GM10847 (cell line): ENCODE results near the gene CAPN15.

ENCODE experiments used
- POLR2A ChIP-seq: IDR thresholded peaks from 2 replicates; pipeline ENCODE4 v1.6.1; 2011; ENCODE audit not compliant: insufficient read length; ENCODE audit errors: extremely low read depth

Gene CAPN15

DNA sequence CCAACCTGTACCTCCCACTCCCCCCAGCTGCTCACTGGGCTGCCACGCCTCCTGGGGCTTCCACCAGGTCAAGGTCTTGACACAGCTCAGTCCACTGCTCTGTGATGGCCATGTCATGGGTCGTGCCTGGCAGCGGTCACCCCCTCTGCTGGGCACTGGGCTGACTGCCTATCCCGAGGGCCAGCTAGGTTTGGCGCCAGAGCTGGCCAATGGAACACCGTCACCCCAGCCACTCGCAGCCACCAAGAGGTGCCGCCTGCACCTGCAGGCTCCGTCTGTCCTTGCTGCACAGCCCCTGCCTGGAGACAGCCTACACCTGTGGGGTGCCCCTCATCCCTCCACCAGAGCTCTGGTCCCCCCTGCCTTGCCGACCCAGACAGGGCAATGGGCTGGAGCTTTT lies 57.8 kb downstream of the CAPN15 start:
- TF ChIP-seq POLR2A, result no peak

DNA sequence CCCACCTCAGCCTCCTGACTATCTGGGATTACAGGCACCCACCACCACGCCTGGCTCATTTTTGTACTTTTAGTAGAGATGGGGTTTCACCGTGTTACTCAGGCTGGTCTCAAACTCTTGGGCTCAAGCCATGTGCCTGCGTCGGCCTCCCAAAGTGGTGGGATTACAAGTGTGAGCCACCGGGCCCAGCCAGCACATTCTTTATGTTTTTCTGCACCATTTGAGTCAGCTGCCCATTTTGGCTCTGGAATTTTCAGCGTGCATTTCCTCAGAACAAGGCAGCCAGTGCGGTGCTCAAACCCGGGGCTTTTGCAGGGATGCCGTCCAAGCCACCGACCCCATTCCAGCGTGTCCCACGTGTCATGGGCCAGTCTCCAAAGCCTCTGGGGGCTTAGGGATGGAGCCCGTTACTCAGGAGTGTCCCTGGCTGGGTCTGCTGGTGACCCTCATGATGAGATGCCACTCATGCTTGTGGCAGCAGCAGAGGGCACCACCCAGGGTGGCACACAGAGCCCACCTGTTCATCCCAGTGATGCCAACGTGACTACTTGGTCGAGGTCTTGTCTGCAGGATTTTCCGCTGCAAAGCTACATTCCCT lies 58.6 kb downstream of the CAPN15 start:
- TF ChIP-seq POLR2A, result no peak

DNA sequence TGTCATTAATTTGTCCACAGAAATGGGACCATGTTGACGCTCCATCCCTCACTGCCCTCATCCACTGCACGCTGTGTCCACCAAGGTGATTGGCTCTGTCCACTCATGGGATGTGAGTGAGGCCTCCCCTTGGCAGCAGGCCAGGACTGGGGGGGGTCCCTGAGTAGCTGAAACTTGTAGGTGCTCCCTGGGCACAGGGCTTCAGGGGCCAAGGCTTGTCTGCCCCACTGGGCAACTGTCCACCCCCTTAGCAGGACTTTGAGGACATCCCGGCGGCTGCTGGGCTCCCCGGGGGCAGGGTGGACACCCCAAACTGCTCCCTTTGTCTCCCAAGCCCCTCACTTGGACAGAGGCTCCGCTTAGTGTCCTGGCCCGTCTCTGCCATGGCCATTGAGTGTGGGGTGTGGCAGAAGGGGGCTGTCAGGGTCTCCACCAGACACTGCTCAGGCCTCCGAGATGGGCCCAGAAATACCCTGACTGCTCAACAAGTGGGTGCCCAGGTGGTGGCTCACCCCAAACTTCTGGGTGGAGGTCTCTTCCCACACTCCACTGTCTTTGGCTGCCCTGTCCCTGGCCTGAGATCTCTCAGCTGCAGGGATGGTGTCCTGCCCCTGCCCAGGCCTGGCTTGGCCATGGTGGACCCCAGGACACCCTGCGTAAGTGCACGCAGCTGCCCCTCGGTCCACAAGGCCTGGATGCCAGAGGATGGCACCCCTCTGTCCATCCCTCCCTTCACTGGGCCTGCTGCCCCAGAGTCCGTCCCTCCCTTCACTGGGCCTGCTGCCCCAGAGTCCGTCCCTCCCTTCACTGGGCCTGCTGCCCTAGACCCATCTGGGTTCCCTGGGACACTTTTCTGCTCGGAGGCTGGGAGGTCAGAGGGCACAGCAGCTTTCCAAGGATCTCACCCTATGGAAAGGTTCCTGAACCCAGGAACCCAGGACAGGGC lies 59.4 kb downstream of the CAPN15 start:
- TF ChIP-seq POLR2A, result no peak

DNA sequence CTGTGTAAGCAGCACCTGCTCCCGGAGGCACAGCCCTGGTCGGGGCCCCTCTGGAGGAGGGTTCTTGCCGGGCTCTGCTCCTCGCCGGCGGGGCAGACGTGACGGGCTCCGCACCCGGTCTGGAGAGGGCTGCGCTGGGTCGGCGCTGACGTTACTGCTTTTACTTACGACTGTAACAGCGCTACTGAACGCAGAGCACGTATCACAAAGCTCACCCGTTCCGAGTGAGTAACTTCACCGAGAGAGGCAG lies 61.1 kb downstream of the CAPN15 start:
- no peak for TF ChIP-seq POLR2A

DNA sequence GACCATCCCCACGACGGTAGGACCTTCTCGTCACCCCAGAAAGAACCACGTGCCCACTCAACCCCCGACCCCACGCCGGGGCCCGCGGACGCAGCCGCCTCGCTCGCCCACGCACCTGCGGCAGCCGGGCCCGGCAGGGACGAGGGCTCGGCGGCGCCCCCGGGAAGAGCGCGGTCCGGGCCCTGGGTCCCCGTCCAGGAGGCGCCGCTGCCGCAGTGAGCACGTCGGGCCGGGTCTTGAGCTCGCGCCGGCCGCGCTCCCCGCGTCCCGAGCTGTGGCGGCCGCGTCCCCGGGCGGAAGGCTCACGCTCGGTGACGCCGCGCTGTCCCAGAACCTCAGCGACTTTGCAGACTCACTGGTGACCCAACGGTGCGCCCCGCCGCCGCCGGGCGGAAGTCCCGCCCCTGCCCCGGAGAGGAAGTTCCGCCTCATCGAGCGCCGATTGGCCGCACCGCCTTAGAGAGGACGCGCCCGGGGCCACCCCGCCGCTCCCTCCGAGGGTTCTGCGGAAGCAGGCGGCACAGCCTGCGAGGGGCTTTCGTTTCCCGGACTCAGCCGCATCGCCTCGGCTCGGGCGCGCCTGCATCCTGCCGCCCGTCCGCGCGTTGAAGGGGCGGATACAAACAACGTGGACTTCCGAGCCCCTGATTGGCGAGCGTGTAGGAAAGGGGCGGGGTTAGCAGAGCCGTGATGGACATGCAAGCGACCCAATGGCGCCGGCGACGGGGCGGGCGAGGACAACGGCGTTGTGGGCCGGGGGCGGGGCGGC lies 61.6 kb downstream of the CAPN15 start:
- TF ChIP-seq POLR2A, result peak; percentile 89

DNA sequence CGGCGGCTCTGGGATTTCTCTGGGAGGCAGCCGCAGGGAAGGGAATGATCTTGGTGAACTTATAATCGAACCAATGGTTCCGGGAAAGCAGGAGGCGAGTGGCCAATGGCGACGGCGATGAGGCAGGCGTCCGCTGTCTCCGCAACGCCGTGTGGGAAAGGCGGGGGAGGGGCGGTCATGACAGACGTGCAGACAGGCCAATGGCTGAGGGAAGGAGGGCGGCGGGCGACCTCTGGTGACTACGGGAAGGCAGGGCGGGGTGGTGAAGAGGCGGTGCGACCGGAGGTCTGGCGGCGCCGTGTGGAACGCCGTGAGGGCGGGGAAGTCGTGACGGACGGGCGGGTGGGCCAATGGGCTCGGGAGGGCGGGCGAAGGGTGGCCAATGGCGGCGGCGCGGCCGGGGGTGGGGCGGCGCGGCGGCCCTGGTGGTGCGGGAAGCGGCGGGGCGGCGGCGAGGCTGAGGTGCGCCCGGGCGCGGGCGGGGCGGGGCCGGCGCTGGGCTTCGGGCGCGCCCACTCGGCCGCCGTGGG lies 62.2 kb downstream of the CAPN15 start, which contains the start of gene RAB40C:
Gene RAB40C (plus strand): TSS at position 409 of the 530 bp plus-strand sequence. CDS start 226 bp downstream, outside the sequence.
- TF ChIP-seq POLR2A, result no peak

DNA sequence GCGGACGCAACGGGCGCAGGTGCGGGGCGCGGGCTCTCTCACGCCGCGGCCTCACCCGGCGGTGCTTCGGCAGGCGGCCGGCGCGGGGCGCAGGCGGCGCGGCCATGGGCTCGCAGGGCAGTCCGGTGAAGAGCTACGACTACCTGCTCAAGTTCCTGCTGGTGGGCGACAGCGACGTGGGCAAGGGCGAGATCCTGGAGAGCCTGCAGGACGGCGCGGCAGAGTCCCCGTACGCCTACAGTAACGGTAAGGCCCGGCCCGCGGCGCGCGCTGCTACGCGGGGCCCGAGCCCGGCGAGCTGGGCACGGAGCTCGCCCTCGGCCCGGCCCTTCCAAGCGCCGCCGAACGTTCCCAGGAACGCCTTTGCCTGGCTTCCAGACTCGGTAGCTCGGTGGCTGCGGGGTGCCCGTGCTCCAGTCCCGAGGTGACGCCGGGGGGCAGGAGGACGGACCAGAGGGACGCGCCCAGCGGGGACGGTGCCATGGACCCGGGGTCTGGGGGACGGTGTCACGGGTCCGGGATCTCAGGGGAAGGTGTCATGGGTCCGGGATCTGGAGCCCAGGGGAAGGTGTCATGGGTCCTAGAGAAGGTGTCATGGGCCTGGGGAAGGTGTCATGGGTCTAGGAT lies 62.8 kb downstream of the CAPN15 start:
- TF ChIP-seq POLR2A, result no peak

DNA sequence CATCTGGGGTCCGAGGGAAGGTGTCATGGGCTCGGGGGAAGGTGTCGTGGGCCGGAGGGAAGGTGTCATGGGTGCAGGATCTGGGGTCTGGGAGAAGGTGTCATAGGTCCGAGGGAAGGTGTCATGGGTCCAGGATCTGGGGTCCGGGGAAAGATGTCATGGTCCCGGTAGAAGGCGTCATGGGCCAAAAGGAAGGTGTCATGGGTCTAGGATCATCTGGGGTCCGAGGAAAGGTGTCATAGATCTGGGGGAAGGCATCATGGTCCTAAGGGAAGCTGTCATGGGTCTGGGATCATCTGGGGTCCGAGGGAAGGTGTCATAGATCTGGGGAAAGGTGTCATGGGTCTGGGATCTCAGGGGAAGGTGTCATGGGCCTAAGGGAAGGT lies 63.3 kb downstream of the CAPN15 start:
- no peak for TF ChIP-seq POLR2A

DNA sequence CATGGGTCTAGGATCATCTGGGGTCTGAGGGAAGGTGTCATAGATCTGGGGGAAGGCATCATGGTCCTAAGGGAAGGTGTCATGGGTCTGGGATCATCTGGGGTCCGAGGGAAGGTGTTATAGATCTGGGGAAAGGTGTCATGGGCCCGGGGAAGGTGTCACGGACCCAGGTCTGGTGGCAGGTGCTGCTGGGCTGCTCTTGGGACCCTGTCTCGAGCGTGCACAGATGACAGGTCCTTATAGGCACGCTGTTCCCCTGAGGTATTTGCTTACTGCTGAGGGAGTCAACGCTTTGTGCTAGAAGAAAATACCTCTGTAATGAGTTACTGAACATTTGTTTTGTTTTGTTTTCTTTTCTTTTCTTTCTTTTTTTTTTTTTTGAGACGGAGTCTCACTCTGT lies 63.7 kb downstream of the CAPN15 start:
- no peak for TF ChIP-seq POLR2A

DNA sequence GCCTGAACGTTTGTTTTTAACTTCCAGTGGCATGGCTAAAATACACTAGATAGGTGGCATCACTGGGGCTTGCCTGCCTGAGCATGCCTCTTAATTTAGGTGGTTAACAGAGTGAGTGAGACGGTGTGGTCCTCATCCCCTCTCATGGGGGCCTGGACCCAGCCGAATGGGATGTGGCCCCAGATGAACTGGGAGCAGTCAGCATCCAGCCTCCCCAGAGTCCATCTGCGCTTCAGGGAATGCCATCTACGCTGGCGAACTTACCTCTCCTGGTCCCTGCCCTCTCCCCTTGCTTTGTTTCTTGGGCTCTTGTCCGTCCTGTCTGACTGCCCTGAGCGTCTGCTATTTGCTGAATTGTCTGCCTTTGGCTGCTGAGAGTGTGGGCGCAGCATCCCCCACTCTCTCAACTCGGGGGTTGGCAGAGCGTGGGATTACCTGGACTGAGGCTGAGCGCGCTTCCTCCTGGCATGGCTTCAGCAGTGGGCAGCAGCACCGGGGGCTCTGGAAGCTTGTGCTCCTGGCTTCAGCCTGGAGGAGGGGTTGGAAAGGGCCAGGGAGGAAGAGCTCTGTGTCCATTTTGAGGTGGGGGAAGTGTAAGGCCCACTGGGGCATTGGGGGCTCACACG lies 64.5 kb downstream of the CAPN15 start:
- TF ChIP-seq POLR2A, result no peak

DNA sequence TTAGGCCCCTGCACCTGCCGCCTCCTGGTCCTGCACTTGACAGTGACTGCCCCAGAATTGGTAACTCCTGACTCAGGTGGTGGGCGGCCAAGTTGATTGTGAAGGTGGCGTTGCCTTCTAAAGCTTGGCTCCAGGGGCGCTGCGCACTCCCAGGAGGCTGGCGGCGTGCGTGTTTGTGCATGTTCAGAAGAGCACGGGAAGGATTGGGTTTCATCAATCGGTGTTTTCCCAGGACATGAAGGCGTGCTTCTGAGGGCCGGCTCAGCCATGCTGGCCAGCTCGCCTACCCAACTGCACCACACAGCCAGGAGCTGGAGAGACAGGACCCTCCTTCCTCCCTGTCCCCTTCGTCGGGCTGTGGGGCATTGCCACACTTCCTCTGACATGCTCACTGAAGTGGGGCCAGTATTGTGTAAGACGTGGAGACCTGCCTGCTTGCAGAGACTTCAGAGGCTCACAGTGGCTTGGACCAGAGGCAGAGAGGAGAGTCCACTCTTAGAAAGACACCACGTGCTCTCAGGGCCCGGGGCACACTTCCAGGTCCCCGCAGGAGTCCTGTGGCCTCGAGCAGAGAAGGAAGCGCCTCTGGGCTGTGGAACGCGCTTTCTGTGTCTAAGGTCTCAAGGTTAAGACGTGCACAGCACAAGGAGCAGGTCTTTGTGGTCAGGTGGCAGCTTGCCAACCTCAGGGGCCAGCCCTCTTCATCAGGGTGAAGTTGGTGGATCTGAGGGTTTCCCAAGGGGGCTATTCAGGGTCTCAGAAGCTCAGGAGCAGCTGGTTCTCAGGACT lies 65.2 kb downstream of the CAPN15 start:
- TF ChIP-seq POLR2A, result no peak

DNA sequence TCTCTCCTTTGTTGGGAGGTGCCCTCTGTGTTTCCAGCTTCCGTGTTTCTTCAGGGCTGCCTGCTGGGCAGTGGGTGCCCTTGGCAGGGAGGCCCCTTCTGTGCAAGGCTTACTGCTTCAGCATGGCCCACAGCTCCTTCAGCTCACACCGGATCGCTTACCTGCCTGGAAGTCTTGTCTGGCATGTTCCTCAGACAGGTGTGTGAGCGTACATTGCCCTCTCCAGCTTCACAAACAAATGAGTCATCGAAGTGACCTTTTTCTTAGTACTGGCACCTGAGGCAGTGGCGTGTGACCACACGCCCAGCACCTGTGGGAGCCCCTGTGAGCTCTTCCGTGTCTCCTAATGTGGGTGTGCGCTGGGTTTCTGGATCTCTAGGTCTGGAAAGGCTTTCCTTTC lies 65.9 kb downstream of the CAPN15 start:
- TF ChIP-seq POLR2A, result no peak

DNA sequence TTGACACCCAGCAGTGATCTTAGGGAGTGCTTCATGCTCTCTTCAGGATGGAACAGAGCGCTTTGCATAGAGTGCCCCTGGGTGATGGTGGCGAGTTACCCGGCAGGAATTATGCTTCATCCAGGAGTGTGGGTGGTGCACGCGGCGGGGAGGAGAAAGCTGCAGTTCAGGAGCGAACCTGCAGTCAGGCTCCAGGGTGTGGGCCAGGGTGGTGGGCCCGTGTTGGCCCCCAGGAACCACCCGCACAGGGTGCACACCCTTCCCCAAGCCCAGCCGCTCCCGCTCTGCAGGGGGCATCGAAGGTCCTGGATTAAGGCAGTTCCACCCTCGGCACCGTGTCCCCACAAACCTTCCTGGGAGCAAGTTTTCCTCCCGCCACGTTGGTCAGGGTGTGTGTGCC lies 66.3 kb downstream of the CAPN15 start:
- no peak for TF ChIP-seq POLR2A

DNA sequence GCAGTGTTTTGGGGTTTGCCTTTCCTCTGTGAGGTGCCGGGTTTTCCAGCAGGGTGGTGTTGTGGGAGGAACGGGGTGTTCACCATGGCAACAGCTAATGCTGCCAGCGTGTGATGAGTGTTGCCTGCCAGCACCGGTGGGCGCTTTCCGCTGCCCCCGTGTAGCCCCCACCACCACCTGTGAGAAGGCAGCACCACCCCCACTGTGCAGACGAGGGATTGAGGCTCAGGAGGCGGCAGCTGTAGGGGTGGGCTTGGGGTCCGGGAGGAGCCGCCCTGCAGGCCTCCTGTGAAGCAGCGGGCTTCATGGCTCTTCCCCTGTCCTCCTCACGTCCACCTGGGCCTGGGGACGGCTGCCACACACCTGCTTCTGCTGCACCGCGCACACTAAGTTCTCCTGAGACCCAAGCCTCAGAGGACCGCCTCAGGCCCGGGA lies 67.6 kb downstream of the CAPN15 start:
- TF ChIP-seq POLR2A, result no peak
